NCI-H1694 (cell line): ENCODE results near the gene TBXAS1.
"Not testable (repeated sequence)": the region's sequence is repeated elsewhere in the genome, so short reads cannot be mapped to it uniquely, and the experiment has no call there.

Experiments used
- DNase-seq: peaks from one replicate; lab custom pipeline; 2025; lab: John Stamatoyannopoulos, UW

Gene TBXAS1

GRCh38 chr7:139914306-139915267 is 85.5 kb downstream of the TBXAS1 start:
- no peak for DNase-seq

DNA sequence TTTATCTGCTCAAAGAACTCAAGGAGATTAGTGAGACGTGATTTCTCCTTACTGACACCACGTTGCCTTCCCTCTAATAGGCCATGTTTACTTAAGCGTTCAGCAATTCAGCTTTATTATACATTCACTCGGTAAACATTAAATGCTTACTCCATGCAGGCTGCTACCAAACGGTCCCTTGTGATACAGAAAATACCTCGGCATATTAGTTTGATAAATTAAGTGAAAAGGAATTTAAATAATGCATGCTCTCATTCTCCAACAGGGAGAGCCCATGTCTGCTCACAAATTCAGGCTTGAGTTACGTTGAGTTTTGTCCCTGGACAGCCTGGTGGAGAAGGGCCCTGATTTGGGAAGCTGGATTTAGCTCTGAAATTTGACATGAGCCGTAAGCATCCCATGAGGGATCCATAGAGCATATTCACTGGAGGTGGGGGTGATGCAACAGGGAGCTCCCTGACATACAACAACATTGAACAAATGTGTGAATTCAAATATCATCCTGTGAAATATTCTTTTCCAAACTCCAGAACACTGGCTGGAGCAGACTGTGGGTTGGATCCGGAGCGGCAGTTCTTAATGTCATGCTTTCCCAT is 86.3 kb downstream of the TBXAS1 start:
- no peak for DNase-seq

DNA sequence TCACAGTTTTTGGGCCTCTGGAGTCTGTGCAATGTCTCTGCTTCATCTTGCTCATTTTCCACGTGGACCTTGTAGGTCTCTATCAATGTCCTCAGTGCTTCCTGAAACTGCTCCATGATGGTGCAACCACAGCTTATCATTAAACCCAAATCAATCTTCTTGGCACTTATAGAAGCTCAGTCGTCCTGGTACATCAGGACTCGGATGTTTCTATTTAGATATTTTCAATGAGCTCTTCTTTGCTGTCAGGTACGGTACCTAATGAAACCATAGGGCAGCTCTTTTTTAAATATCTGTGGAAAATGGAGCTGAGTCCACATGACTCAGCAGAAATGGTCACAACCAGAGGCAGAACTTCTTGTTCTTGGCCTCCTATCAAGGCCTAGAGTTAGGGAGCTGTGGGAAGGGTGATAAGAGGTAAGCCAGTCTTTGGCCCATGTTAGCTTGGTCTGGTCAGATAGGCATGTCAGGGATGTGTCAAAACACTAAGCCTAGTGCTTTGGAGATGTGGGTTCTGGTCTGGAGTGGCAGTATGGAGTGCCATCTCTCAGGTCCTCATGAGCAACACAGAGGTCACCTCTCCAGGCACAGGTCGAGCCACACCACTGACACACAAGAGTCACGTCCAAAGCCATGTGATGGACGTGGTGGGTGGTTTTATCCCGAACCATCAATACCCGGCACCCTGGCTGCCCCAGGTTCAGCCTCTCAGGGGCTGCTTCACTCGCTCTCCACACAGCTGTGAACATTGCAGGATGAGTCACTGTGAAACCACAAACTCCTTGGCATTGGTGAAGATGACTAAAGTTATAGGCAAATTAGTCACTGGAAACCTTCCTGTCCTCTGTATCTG is 87.0 kb downstream of the TBXAS1 start:
- no peak for DNase-seq

DNA sequence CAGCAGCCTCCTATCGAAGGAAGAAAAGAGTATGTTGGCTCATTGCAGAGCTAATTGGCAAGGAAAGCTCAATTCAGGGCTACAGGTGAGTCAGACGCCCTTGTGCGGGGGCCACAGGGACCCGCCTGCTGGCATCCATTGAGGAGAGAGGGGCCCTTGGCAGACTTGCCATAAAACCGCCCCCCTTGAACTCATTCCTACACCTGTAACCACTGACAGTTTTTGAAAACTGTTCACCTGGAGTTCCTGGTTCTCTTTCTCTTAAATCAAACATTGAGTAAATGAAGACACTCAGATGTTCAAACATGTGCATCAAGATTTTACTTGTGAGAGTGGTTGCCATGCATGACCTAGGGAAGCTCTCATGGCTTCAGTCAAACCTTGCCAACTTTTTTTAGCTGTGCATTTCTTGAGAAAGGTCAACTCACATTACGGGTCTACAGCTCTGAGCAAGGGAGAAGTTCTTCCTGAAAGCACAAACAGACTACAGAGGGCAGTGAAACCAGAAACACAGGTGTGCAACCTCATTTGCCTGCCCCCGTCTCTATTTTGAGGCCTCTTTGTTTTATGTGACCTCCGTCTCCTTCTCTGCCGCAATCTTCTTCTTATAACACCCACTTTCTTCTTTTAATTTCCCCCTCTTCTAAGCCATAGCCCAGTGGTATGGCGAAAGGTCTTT is 87.8 kb downstream of the TBXAS1 start:
- DNase-seq: no peak

DNA sequence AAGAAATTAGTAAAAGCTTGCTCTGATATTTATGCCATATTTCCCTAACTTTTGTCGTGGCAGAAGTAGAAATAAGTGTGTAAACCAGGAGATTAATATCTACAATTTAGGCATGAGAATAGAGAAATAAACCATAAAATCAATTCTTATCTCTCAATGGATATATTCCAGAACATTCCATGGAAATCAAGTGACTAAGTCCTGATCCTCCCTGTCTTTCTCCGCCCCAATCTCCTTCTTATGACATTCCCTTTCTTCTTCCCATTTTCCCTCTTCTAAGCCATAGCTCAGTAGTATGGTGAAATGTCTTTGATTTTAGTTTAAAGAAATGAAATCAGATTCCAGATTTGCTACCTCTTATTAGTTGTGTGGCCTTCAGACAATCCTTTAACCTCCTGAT is 88.8 kb downstream of the TBXAS1 start:
- no peak for DNase-seq

GRCh38 chr7:139918480-139918879 is 89.4 kb downstream of the TBXAS1 start:
- no peak for DNase-seq

DNA sequence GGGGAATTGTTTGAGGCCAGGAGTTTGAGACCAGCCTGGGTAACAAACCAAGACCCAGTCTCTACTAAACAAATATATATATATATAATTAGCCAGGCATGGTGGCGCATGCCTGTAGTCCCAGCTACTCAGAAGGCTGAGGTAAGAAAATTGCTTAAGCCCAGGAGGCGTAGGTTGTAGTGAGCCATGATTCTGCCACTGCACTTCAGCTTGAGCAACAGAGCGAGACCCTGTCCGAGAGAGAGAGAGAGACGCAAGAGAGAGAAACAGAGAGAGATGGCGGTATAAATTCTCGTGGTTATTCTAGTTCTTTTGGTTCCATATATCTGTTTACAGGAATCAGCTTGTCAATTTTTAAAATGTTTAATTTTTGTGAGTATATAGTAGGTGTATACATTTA is 94.0 kb downstream of the TBXAS1 start:
- no peak for DNase-seq

DNA sequence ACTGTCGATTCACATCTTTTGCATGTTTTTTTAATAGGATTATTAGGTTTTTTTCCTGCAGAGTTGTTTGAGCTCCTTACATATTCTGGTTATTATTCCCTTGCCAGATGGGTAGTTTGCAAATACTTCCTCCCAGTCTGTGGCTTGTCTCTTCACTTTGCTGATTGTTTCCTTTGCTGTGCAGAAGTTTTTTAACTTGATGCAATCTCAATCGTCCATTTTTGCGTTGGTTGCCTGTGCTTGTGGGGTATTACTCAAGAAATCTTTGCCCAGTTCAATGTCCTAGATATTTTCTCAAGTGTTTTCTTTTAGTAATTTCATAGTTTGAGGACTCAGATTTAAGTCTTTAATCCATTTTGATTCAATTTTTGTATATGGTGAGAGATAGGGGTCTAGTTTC is 95.4 kb downstream of the TBXAS1 start:
- DNase-seq: no peak

- DNase-seq: not testable (repeated sequence)
Observed at GRCh38 chr7:139929221-139929620, 100.2 kb downstream of the TBXAS1 start.

DNA sequence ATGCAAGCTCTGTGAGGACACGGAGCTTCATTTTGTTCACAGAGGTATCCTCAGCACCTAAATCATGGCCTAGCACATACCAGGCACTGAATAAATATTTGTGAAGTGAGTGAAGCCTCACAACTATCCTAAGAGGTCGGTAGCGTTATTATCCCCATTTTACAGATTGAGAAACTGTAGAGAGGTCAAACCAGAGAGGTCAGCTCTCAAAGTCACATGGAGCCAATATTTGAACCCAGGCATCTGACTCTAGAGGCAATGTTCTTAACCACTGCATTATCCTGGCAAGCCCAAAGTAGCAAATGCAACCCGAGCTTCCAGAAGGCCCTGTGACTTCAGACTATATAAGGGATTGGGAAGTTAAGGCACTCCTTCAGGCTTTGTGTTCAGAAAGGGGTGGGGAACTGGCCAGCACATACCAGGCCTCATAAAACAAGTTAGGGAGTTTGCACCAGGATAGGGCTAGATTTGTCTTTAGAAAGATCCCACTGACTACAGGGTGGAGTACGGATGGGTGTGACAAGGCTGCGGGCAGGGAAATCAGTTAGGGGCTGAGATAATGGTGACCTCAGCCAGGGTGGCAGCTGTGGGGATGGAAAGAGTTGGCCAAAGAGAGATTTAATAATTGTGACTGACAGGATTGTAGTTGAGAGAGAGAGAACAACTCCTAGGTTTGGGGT is 101.4 kb downstream of the TBXAS1 start:
- DNase-seq: no peak

DNA sequence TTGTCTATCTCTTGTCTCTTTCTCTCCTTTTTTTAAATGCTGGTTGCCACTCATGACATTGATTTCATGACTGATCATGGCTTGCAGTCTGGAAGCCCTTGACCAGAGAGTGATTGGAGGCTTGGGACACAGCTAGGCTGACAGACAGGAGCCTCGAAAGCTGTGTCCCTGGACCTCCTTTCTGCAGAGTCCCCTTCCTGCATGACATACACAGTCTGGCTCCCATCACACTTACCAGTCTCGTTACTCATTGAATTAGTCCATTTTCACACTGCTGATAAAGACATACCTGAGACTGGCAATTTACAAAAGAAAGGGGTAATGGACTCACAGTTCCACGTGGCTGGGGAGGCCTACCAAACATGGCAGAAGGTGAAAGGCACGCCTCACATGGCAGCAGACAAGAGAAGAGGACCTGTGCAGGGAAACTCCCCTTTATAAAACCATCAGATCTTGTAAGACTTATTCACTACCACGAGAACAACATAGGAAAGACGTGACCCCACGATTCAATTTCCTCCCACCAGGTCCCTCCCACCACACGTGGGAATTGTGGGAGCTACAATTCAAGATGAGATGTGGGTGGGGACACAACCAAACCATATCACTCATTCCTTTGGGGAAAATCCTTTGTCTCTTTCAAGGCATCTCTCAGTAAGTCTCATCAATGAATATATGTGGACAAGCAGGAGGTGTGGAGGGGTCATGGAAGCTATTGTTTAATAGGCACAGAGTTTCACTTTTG is 102.3 kb downstream of the TBXAS1 start:
- DNase-seq: no peak

GRCh38 chr7:139932531-139932930 is 103.5 kb downstream of the TBXAS1 start:
- DNase-seq: no peak

- DNase-seq: no peak
Observed at GRCh38 chr7:139936760-139937310, 107.8 kb downstream of the TBXAS1 start.

DNA sequence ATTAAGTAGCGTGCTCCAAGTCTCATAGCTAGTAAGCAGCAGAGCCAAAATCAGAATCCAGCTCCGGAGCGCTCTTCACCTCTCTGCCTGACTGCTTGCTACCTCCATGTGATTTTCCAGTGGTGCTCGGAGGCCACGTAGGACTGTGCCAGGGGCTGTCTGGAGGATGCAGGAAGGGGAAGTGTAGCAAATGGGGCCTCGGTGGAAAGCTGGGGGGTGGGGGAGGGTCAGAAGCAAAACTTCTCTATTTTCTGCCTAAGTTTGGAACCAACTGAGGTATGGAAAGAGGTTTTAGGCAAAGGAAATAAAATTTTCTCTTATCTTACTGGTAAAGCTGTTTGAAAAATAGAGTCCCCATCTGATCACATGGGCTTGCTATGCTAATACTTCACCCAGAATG is 108.7 kb downstream of the TBXAS1 start:
- DNase-seq: no peak

- DNase-seq: no peak
Observed at GRCh38 chr7:139940866-139941265, 111.8 kb downstream of the TBXAS1 start.

DNA sequence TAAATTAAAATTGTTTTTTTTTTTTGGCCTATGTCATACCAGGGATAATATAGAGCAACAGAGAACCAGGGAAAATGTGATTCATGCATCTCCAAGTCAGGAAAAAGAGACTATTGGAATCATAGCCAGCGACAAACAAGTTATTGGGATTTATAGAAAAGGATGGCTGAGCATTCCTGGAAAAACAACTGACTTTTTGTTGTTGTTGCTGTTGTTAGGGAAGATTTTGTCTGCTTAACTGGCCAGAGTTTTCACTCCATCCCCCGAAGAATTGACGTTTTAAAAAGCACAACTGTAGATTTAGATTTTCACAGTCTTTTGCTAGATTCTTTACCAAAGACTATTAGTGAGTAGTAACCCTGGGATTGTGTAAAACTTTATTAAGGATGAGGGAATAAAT is 112.4 kb downstream of the TBXAS1 start:
- DNase-seq: no peak

DNA sequence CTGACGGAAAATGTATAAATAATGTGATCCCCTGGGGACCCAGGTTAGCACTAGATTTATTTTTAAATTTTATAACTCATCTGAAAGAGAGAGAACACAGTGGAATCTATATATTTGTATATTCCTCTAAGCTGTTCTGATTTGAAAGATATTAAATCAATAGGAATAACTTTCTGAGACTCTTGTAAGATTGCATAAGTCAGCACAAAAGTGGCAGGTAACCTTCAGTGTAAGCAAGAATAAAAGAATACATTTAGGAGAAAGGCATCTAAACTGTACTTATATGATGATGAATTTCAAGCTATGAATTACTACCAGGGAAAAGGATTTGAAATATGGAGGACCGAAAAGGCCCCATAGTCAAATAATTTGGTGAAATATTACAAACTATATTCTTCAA is 112.8 kb downstream of the TBXAS1 start:
- DNase-seq: no peak

- DNase-seq: no peak
Observed at GRCh38 chr7:139942636-139943035, 113.6 kb downstream of the TBXAS1 start.

- DNase-seq: no peak
Observed at GRCh38 chr7:139943401-139943800, 114.3 kb downstream of the TBXAS1 start.

DNA sequence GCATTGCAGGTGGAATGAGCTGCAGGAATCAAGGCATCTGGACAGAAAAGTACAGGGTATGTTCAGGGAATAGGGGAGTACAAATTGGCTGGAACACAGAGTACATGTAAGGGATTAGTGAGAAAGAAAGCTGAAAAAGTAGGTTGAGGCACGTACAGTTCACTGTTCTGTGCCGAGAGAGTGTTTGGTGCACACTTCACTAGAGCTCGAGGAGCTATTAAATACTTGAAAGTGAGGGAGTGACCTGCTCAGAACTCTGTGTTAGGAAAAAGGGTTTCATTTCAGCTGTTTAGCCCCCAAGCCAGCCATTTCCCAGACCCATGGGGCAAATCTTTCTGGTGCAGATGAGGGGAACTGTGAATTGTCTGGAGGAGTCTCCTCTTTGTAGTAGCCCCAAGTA is 115.2 kb downstream of the TBXAS1 start:
- no peak for DNase-seq
